ENCODE results near the gene TTLL13. TPM values are rescaled to one million over a fixed set of nuclear protein-coding genes. Genes with fewer than 3 reads are reported as not detected.

TTLL13 gene
- total and polyA plus RNA-seq, 2 experiments from 2014 or later = 0.21 to 0.39 TPM

DNA sequence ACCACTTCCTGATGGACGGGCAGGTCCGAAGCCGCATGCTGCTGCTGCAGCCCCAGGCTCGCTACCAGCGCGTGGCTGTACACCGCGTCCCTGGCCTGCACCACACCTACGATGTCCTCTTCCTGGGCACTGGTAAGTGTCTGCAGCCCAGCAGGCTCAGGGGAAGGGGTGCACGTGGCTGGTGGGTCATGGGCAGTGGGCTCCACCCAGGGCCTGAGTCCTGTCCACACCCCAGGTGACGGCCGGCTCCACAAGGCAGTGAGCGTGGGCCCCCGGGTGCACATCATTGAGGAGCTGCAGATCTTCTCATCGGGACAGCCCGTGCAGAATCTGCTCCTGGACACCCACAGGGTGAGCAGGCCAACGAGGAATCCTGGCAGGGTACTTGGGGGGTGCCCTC is 24.3 kb upstream of the TTLL13 start:
- no peak for DNase-seq (ENCODE audit: low read depth in 1 of 2, low spot score in 1 of 2)
- no peak for TF ChIP-seq CTCF (IDR thresholded peaks at IDR 0.05; ENCODE audit: low read depth, low read length)
- Histone ChIP-seq H3K27me3 (no peaks in the 10 kb centered on the region), H3K27ac (no peak overlapping the region), H3K4me3 (no peak overlapping the region), H3K4me1 (ENCODE audit: low read depth) (no peaks in the 10 kb centered on the region), H3K9me3 (ENCODE audit: low read depth) (no peaks in the 10 kb centered on the region), H3K36me3 (peaks cover 33% of the 10 kb centered on the region)

- H3K36me3 ChIP-seq = peaks cover 33% of the 10 kb centered on the region
- no peak for DNase-seq (ENCODE audit: low read depth in 1 of 2, low spot score in 1 of 2)
- no peak for TF ChIP-seq CTCF (IDR thresholded peaks at IDR 0.05; ENCODE audit: low read depth, low read length)
Measured at GRCh38 chr15:90225504-90226234, 23.7 kb upstream of the TTLL13 start.

DNA sequence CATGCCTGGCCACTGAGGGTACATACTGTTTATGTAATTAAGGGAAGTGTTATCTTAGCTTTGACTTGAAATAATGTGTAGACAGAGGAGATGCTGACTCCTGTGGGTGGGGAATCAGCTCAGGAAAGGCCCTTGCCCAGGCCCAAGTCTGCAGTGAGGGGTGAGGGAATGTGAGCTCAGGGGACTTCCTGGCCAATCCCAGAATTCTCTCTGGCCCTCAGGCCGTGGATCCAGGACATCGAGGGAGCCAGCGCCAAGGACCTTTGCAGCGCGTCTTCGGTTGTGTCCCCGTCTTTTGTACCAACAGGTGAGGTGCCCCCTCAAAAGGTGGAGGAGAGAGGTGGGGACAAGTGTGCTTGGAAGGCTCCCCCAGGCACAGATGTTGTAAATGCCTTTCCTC is 22.0 kb upstream of the TTLL13 start:
- TF ChIP-seq CTCF (IDR thresholded peaks at IDR 0.05; ENCODE audit: low read depth, low read length) = no peak
- Histone ChIP-seq H3K4me1 (ENCODE audit: low read depth) (no peaks in the 10 kb centered on the region), H3K27ac (no peak overlapping the region), H3K27me3 (no peaks in the 10 kb centered on the region), H3K9me3 (ENCODE audit: low read depth) (no peaks in the 10 kb centered on the region), H3K4me3 (no peak overlapping the region), H3K36me3 (peaks cover 33% of the 10 kb centered on the region)
- DNase-seq (ENCODE audit: low read depth in 1 of 2, low spot score in 1 of 2) = no peak

More at GRCh38 chr15:90225504-90226234, 23.7 kb upstream of the TTLL13 start:
- no peaks in the 10 kb centered on the region for H3K4me1 ChIP-seq (ENCODE audit: low read depth)
- H3K27ac ChIP-seq = no peak overlapping the region
- H3K27me3 ChIP-seq = no peaks in the 10 kb centered on the region
- H3K9me3 ChIP-seq (ENCODE audit: low read depth) = no peaks in the 10 kb centered on the region
- no peak overlapping the region for H3K4me3 ChIP-seq

DNA sequence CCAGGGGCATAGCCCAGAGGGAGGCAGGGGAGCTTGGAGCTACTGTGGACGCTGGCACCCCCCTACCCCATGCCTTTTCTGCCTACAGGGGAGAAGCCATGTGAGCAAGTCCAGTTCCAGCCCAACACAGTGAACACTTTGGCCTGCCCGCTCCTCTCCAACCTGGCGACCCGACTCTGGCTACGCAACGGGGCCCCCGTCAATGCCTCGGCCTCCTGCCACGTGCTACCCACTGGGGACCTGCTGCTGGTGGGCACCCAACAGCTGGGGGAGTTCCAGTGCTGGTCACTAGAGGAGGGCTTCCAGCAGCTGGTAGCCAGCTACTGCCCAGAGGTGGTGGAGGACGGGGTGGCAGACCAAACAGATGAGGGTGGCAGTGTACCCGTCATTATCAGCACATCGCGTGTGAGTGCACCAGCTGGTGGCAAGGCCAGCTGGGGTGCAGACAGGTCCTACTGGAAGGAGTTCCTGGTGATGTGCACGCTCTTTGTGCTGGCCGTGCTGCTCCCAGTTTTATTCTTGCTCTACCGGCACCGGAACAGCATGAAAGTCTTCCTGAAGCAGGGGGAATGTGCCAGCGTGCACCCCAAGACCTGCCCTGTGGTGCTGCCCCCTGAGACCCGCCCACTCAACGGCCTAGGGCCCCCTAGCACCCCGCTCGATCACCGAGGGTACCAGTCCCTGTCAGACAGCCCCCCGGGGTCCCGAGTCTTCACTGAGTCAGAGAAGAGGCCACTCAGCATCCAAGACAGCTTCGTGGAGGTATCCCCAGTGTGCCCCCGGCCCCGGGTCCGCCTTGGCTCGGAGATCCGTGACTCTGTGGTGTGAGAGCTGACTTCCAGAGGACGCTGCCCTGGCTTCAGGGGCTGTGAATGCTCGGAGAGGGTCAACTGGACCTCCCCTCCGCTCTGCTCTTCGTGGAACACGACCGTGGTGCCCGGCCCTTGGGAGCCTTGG is 21.3 kb upstream of the TTLL13 start:
- no peak for TF ChIP-seq CTCF (IDR thresholded peaks at IDR 0.05; ENCODE audit: low read depth, low read length)
- Histone ChIP-seq H3K36me3 (peaks cover 32% of the 10 kb centered on the region), H3K27me3 (no peaks in the 10 kb centered on the region), H3K4me3 (no peak overlapping the region), H3K9me3 (ENCODE audit: low read depth) (no peaks in the 10 kb centered on the region), H3K4me1 (ENCODE audit: low read depth) (no peaks in the 10 kb centered on the region), H3K27ac (no peak overlapping the region)
- DNase-seq (ENCODE audit: low read depth in 1 of 2, low spot score in 1 of 2) = no peak

GRCh38 chr15:90228960-90229359 is 20.4 kb upstream of the TTLL13 start:
- no peaks in the 10 kb centered on the region for H3K27me3 ChIP-seq
- TF ChIP-seq CTCF (IDR thresholded peaks at IDR 0.05; ENCODE audit: low read depth, low read length) = no peak
- peaks cover 31% of the 10 kb centered on the region for H3K36me3 ChIP-seq
- no peak overlapping the region for H3K27ac ChIP-seq
- no peaks in the 10 kb centered on the region for H3K9me3 ChIP-seq (ENCODE audit: low read depth)
- no peak overlapping the region for H3K4me3 ChIP-seq
- H3K4me1 ChIP-seq (ENCODE audit: low read depth) = no peaks in the 10 kb centered on the region
- DNase-seq (ENCODE audit: low read depth in 1 of 2, low spot score in 1 of 2) = no peak

All from cardiac muscle cell (in vitro differentiated cells and primary cell).